ENCODE results near the gene DCDC1.

DNA sequence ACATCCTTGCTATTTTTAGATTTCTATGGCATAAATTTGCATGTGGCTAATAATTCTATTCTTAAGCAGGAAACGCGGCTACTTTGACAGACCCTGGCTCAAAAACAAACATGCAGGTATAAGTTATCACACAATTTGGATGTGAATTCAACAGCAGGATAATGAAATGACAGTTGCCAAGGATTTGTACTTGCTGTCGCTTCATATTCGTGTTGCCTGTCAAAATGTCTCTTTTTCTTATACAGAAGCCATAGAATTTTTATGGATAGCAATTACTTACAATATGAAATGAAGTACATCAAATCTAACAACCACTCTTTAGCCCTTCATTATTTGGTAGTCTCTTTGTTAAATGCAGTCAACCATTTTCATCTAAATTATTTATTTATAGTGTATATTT lies 46.4 kb downstream of the DCDC1 start:
- TF ChIP-seq POLR2A (IDR thresholded peaks at IDR 0.05; ENCODE audit: low read length) (no peak), GATA1 (IDR thresholded peaks at IDR 0.05; ENCODE audit: low read depth, low read length) (no peak)
